Measurements from ENCODE around the gene ZNF180. TPM values are rescaled to one million over a fixed set of nuclear protein-coding genes. Genes with fewer than 3 reads are reported as not detected.

Gene ZNF180
- total RNA-seq, 1 donor from 2014 or later, result 5.3 TPM

GRCh38 chr19:44527554-44527953 is 27.2 kb upstream of the ZNF180 start:
- Histone ChIP-seq H4K20me1 (ENCODE audit: insufficient read depth, low read length) (no peaks in the 10 kb centered on the region), H3K27me3 (ENCODE audit: insufficient read depth, low read length) (peaks cover 2% of the 10 kb centered on the region), H3K36me3 (ENCODE audit: insufficient read depth, low read length) (no peaks in the 10 kb centered on the region), H3K4me2 (ENCODE audit: low read length) (no peak overlapping the region), H3K9ac (ENCODE audit: low read length) (no peak overlapping the region), H3K79me2 (ENCODE audit: insufficient read depth, low read length) (no peaks in the 10 kb centered on the region), H3K27ac (ENCODE audit: low read depth, low read length) (no peak overlapping the region), H3K4me3 (ENCODE audit: insufficient read depth, low read depth, low read length) (no peak overlapping the region), H2AFZ (ENCODE audit: low read depth, low read length) (no peak overlapping the region), H3K9me3 (ENCODE audit: insufficient read depth, low read depth, low read length) (no peaks in the 10 kb centered on the region), H3K4me1 (ENCODE audit: insufficient read depth, low read length) (no peaks in the 10 kb centered on the region)
- no peaks in the 10 kb centered on the region for H3K36me3 Mint-ChIP-seq (ENCODE audit: low read depth, unreplicated experiment)
- no peaks in the 10 kb centered on the region for H3K4me1 Mint-ChIP-seq (ENCODE audit: low read depth, unreplicated experiment)
- no peak overlapping the region for H3K4me3 Mint-ChIP-seq (ENCODE audit: unreplicated experiment)
- H3K9me3 Mint-ChIP-seq (ENCODE audit: unreplicated experiment), result peaks cover 15% of the 10 kb centered on the region
- FAIRE-seq (no peak), DNase-seq (ENCODE audit: low read depth) (no peak)
- H3K27ac Mint-ChIP-seq (ENCODE audit: unreplicated experiment), result no peak overlapping the region
- TF ChIP-seq EZH2 (IDR thresholded peaks at IDR 0.05; ENCODE audit: insufficient read depth, low read length) (no peak), CTCF (IDR thresholded peaks at IDR 0.05; ENCODE audit: insufficient read depth, low read depth, low read length) (no peak)
- H3K27me3 Mint-ChIP-seq (ENCODE audit: low read depth, unreplicated experiment), result peaks cover 43% of the 10 kb centered on the region

GRCh38 chr19:44525721-44526430 is 25.6 kb upstream of the ZNF180 start:
- Histone ChIP-seq H3K4me2 (ENCODE audit: low read length) (no peak overlapping the region), H3K36me3 (ENCODE audit: insufficient read depth, low read length) (no peaks in the 10 kb centered on the region), H3K27me3 (ENCODE audit: insufficient read depth, low read length) (peaks cover 2% of the 10 kb centered on the region), H3K79me2 (ENCODE audit: insufficient read depth, low read length) (no peaks in the 10 kb centered on the region), H3K9me3 (ENCODE audit: insufficient read depth, low read depth, low read length) (no peaks in the 10 kb centered on the region), H3K4me1 (ENCODE audit: insufficient read depth, low read length) (no peaks in the 10 kb centered on the region), H3K4me3 (ENCODE audit: insufficient read depth, low read depth, low read length) (no peak overlapping the region), H3K9ac (ENCODE audit: low read length) (no peak overlapping the region), H2AFZ (ENCODE audit: low read depth, low read length) (no peak overlapping the region), H4K20me1 (ENCODE audit: insufficient read depth, low read length) (no peaks in the 10 kb centered on the region), H3K27ac (ENCODE audit: low read depth, low read length) (no peak overlapping the region)
- Mint-ChIP-seq H3K4me3 (ENCODE audit: unreplicated experiment) (no peak overlapping the region), H3K36me3 (ENCODE audit: low read depth, unreplicated experiment) (no peaks in the 10 kb centered on the region), H3K27ac (ENCODE audit: unreplicated experiment) (no peak overlapping the region), H3K4me1 (ENCODE audit: low read depth, unreplicated experiment) (no peaks in the 10 kb centered on the region), H3K27me3 (ENCODE audit: low read depth, unreplicated experiment) (peaks cover 34% of the 10 kb centered on the region), H3K9me3 (ENCODE audit: unreplicated experiment) (peaks cover 14% of the 10 kb centered on the region)
- FAIRE-seq, result no peak
- TF ChIP-seq CTCF (IDR thresholded peaks at IDR 0.05; ENCODE audit: insufficient read depth, low read depth, low read length), result no peak
- no peak for TF ChIP-seq EZH2 (IDR thresholded peaks at IDR 0.05; ENCODE audit: insufficient read depth, low read length)
- no peak for DNase-seq (ENCODE audit: low read depth)

GRCh38 chr19:44521370-44521769 is 21.0 kb upstream of the ZNF180 start:
- H3K79me2 ChIP-seq (ENCODE audit: insufficient read depth, low read length), result no peaks in the 10 kb centered on the region
- H3K4me2 ChIP-seq (ENCODE audit: low read length), result no peak overlapping the region
- Mint-ChIP-seq H3K4me1 (ENCODE audit: low read depth, unreplicated experiment) (no peaks in the 10 kb centered on the region), H3K27me3 (ENCODE audit: low read depth, unreplicated experiment) (peaks cover 9% of the 10 kb centered on the region), H3K4me3 (ENCODE audit: unreplicated experiment) (no peak overlapping the region), H3K9me3 (ENCODE audit: unreplicated experiment) (peaks cover 6% of the 10 kb centered on the region), H3K36me3 (ENCODE audit: low read depth, unreplicated experiment) (no peaks in the 10 kb centered on the region), H3K27ac (ENCODE audit: unreplicated experiment) (no peak overlapping the region)
- H4K20me1 ChIP-seq (ENCODE audit: insufficient read depth, low read length), result no peaks in the 10 kb centered on the region
- peaks cover 2% of the 10 kb centered on the region for H3K27me3 ChIP-seq (ENCODE audit: insufficient read depth, low read length)
- H3K9ac ChIP-seq (ENCODE audit: low read length), result no peak overlapping the region
- H3K27ac ChIP-seq (ENCODE audit: low read depth, low read length), result no peak overlapping the region
- DNase-seq (ENCODE audit: low read depth), result no peak
- H2AFZ ChIP-seq (ENCODE audit: low read depth, low read length), result no peak overlapping the region
- FAIRE-seq, result peak; percentile 73
- H3K4me3 ChIP-seq (ENCODE audit: insufficient read depth, low read depth, low read length), result no peak overlapping the region
- no peak for TF ChIP-seq EZH2 (IDR thresholded peaks at IDR 0.05; ENCODE audit: insufficient read depth, low read length)
- no peak for TF ChIP-seq CTCF (IDR thresholded peaks at IDR 0.05; ENCODE audit: insufficient read depth, low read depth, low read length)
- H3K9me3 ChIP-seq (ENCODE audit: insufficient read depth, low read depth, low read length), result no peaks in the 10 kb centered on the region
- no peaks in the 10 kb centered on the region for H3K4me1 ChIP-seq (ENCODE audit: insufficient read depth, low read length)
- no peaks in the 10 kb centered on the region for H3K36me3 ChIP-seq (ENCODE audit: insufficient read depth, low read length)

All from astrocyte (in vitro differentiated cells and primary cell).